HG03039 (cell line): ENCODE measurements around the gene TPSG1.
"Not testable (repeated sequence)": the region's sequence is repeated elsewhere in the genome, so short reads cannot be mapped to it uniquely, and the experiment has no call there.

Experiments used
- ATAC-seq: cut with Tn5 transposase; IDR thresholded peaks from one replicate; pipeline ENCODE4 v1.9.1; 2021; ENCODE audit warnings: mild to moderate bottlenecking, moderate library complexity; ENCODE audit not compliant: unreplicated experiment

The TPSG1 gene

GRCh38 chr16:1198671-1199346 lies 26.3 kb downstream of the TPSG1 start:
- ATAC-seq = not testable (repeated sequence)

- no peak for ATAC-seq
Measured at GRCh38 chr16:1198194-1198593, 26.9 kb downstream of the TPSG1 start.

DNA sequence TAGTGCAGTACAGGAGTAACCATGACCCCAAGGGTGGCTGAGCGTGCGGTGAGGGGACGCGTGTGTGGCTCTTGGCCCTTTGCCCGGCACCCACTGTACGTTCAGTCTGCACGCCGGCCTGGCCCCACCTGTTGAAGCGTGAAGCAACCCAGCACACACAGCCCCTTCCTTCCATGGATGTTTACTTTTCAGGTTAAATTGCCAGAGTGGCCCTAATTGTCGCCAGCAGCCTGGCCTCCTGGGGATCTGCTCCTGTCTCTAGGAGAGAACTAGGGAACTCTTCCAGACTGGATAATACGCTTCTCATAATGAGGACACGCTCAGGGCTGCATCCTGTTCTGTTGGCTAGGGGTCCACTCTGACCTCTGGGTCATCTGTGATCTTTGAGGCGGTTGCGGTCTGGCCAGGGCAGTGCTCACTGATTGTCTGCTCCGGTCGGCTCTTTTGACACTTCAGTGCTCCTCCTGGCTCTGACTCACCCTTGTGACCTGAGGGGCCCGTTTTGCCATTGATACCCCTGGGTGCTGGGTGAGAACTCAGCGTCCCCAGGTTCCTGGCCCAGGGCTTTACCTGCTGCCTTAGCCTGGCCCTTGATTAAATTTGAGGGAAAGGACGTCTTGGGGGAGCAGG lies 27.7 kb downstream of the TPSG1 start:
- no peak for ATAC-seq

DNA sequence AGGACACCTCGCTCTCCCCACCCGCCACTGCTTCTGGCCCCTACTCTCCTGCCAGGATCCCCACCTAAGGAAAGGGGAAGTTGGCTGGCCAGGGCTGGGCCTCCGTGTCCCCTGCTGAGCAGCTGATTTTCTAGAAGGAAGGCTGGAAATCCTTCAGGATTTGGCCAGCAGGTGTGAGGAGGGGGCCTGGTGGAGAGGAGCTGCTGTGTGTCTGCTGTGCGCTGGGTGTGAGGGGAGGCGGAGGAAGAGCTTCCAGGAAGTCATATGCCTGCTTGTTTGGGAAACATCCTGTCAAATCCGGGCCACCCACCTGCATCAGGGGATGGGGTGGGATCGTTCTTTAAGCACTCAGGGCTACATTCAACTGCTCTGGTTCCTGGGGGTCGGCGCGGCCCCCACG lies 28.6 kb downstream of the TPSG1 start:
- no peak for ATAC-seq

DNA sequence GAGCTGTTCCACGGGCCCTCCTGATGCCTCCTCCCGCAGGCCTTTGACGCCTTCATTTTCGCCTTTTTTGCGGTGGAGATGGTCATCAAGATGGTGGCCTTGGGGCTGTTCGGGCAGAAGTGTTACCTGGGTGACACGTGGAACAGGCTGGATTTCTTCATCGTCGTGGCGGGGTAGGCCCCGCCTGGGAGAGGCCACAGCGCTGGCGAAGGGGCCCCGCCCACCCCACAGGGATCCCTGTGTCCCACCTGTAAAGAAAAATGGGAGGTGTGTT lies 29.7 kb downstream of the TPSG1 start:
- ATAC-seq = no peak

DNA sequence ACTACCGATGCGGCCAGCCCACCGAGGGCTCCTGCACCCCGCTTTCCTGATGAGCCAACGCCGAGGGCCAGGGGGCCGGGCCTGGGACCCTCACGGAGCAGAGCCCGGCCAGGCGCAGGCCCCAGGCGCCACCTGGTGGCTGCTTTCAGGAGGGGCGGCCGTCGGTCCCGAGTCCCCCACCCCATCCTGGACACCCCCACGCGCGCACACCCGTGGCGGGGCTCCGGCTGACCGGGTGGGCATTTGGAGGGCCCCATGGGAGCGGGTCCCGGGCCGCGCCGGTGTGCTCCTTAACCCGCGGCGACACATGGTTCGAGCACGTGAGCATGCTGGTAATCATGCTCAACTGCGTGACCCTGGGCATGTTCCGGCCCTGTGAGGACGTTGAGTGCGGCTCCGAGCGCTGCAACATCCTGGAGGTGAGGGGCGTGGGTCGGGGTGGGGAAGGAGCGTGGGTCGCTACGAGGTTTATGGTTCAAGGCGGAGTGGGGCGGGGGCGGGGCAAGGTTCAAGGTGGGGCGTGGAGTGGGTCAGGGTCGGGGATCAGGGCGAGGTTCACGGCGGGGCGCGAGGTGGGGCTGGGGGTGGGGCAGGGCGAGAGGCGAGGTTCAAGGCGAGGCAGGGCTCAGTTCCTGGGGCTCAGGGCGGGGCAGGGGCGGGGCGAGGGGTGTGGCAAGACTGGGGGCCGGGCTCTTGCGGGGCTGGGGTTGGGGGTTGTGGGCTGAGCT lies 30.2 kb downstream of the TPSG1 start:
- no peak for ATAC-seq

DNA sequence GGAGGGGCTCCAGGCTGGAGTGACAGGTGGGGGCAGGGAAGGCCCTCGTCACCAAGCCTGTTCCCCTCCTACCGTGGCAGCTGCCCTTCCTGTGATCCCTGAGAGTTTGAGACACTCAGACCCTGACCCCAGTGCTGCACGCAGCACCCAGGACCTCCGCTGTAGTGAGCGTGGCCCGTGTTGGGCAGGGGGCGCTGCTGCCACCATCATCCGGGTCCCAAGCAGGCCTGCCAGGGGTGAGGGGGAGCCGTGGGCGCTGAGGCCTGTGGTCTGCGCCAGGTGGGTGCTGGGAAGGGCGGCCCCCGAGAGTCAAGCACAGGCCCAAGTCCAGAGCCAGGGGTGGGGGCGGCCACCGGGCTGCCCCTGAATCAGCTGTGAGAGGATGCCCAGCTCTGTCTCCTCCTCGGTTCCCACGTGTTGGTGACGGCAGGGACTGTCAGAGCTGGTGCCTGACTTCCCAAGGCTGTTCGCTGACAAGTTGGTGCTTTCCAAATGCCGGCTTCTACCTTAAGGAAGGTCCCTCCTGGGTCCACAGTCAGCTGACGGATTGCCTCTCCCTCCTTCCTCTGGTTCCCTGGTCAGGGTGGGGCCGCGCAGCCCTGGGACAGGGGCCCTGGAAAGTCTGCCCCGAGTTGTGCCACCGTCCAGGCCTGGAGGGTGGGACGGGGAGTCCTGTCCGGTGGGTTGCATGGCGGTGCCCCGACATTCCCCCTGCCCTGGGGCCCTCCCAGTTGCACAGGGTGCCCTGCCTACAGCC lies 31.1 kb downstream of the TPSG1 start:
- no peak for ATAC-seq

GRCh38 chr16:1193143-1193824 lies 31.8 kb downstream of the TPSG1 start:
- no peak for ATAC-seq

DNA sequence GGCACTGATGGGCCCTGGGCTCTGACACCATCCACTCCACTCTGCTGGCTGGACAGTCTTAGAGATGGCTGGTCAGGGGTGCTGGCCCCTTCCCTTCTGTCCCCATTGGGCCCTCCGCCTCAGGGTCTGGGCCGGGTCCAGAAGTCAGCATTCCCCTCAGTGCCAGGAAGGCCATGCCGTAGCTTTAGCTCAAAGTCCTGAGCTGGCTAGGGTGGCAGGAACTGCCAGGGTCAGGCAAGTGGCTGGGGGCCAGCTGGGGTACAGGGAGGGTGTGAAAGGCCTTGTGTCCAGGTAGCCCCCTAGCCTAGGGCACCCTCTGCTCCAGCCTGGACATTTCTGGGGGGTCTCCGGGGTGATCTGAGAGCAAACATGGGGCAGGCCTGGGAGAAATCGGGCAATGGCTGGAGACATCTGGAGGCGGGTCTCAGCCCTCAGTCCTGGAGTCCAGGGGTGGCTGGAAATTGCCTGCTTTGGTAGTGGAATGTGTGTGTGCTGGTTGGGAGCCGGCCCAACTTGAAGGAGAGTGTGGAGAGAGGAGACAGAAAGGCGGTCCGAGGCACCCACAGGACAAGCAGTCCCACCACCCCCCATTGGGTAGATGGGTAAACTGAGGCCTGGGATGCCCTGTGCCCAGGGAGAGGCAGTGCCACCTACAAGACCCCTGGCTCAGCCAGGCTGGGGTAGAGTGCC lies 32.5 kb downstream of the TPSG1 start:
- ATAC-seq = no peak

DNA sequence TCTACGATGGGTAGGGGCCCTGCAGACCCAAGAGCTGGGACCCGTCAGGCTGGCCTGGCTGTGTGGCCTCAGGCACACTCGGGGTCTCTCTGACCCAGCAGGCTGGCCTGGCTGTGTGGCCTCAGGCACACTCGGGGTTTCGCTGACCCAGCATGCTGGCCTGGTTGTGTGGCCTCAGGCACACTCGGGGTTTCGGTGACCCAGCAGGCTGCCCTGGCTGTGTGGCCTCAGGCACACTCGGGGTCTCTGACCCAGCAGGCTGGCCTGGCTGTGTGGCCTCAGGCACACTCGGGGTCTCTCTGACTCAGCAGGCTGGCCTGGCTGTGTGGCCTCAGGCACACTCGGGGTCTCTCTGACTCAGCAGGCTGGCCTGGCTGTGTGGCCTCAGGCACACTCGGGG lies 34.3 kb downstream of the TPSG1 start:
- ATAC-seq = not testable (repeated sequence)

GRCh38 chr16:1189455-1189854 lies 35.6 kb downstream of the TPSG1 start:
- ATAC-seq = no peak

- no peak for ATAC-seq
Measured at GRCh38 chr16:1188432-1189189, 36.5 kb downstream of the TPSG1 start.

DNA sequence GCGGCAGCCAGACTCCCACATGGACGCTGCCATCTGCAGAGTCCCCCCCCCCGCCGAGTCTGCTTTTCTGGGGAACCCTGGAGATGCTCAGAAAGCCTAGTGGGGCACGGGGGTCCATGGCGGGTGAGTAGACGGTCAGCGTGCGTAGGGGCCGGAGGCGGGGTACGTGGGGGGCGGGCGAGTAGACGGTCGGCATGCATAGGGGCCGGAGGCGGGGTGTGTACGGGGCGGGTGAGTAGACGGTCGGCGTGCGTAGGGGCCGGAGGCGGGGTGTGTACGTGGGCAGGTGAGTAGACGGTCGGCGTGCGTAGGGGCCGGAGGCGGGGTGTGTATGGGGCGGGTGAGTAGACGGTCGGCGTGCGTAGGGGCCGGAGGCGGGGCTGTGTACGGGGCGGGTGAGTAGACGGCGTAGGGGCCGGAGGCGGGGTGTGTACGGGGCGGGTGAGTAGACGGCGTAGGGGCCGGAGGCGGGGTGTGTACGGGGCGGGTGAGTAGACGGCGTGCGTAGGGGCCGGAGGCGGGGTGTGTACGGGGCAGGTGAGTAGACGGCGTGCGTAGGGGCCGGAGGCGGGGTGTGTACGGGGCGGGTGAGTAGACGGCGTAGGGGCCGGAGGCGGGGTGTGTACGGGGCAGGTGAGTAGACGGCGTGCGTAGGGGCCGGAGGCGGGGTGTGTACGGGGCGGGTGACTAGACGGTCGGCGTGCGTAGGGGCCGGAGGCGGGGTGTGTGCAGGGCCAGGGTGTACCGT lies 39.4 kb downstream of the TPSG1 start:
- not testable (repeated sequence) for ATAC-seq

GRCh38 chr16:1184980-1185379 lies 40.1 kb downstream of the TPSG1 start:
- no peak for ATAC-seq

DNA sequence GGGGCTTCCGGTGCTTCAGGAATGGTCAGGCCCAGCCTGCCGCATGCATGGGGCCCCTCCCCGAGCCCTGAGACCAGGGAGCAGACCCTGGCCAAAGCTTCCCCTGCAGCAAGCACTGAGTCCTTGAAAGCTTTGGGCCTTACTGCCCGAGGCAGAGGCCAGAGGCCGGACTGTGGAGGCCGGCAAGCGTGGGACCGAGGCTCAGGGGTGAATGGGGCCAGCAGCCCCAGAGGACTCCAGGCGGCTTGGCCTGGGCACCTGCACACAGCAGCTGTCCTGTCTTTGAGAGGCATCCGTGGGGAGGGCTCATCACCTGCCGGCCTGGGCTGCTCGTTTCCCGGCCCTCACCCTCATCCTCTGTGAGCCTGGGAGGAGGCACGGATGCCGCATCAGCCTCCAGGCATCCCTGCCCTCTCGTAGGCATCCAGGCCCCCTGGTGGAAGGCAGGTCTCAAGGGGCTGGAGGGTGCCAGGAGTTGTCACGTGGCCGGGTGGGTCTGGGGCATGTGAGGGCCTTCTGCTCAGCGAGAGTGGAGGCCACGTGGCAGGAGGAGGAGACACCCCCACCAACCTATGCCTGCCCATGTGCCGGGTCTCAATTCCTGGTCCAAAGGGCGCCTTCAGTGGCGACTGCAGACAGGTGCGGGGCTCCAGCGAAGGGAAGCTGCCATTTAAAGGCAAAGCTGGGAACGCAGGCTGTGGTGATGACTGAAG lies 40.8 kb downstream of the TPSG1 start:
- ATAC-seq = no peak

DNA sequence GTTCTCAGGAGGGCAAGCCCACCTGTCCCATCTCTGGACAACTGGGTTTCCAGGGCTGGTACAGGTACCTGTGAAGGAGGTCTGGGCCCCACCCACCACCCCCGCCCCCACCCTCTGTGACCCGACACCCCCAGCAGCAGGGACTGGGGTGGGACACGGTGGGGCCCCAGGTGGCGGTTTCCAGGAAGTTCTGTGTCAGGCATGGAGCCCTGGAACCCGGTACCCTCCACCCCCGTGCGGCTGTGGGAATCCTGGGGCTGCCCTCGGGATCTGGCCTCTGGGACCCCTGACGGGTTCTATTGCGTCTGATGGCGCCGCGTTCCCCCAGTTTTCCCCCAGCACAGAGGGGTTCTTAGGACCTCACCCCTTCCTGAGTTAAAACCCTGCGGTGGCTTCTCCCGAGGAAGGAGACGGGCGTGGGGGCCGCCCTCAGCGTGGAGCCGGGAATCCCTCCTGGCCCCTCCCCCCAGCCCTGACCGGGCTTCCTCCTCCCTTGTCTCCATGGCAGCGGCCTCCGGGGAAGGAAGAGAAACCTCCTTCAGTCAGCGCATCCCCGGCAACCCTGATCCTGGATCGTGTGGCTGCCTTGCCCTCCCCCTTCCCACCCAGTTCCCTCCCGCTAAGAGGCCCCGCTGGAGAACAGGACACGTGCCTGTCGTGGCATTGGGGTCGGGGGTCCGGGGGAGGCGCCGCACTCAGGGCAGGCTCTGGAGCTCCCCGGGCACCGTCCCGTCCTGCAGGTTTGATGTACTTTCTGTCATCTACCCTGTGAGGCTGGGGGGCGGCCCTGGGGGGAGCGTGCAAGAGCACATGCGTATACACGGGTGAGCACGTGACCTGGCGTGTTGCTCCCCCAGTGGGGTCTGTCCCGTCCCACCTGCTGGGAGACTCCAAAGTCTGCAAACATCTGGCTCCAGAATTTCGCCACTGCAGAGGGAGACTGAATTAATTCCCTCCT lies 41.8 kb downstream of the TPSG1 start:
- no peak for ATAC-seq

- no peak for ATAC-seq
Measured at GRCh38 chr16:1182316-1182671, 42.8 kb downstream of the TPSG1 start.
